Measurements from ENCODE around the gene HEBP2. TPM values are rescaled to one million over a fixed set of nuclear protein-coding genes. Genes with fewer than 3 reads are reported as not detected.

Gene HEBP2
- total RNA-seq, 1 experiment from 2014 or later: 71.2 TPM

- POLR2A ChIA-PET: no interaction called here
- no peak overlapping the region for H3K27ac Mint-ChIP-seq (ENCODE audit: low read depth, unreplicated experiment)
Observed at GRCh38 chr6:138389551-138389950, 14.5 kb upstream of the HEBP2 start.

DNA sequence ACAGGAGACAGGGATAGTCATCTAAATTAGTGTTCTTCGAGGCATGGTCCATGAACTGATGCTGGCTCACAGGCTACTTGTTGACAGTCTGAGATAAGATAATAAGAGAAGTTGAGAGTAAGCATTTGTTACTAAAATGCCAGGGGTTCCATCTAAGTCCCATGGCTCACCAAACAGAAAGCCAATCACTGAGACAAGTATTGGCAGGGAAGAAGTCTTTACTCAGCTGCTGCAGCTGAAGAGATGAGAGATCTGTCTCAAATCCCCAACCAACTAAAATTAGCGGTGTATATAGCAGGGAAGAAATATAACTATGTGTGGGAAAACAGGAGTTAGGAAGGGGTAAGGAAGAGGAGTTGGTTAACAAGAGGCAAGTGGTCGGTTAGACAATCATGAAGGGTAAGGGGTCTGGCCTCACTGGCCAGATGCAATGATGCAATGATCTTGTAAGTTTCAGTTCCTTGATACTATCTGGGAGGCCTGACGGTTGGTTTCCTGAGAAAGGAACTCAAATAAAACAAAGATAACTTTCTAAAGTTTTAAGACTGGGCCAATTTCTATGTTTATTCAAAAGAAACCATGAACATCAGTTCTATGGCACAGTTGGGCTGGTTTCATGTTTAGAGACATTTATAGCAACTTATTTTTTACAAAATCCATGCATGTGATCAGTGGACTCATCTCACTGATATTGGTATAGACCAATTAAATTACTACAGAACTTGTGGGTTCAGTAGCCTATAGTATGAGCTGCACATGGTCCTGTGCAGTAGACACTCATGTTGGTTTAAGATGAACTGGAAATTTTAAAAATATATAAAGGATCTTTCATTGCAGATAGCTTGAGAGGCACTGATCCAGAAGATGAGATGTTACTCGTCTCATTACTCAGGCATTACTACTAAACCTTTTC is 9.9 kb upstream of the HEBP2 start:
- no peaks in the 10 kb centered on the region for H3K36me3 Mint-ChIP-seq (ENCODE audit: insufficient read depth, unreplicated experiment)
- intact Hi-C loops (cut with micrococcal nuclease): no loop called here
- ChIA-PET POLR2A (interaction anchor here (0.6 to 2.5 kb wide), 2 partner anchors 10 to 409 kb away, joined by 3 to 6 read pairs; partner anchors contain the start of gene HEBP2), CTCF (interaction anchor here (0.6 to 1.0 kb wide), 3 partner anchors 11 to 129 kb away, joined by 3 to 4 read pairs (median 3); no protein-coding TSS in a partner anchor)
- no peak for DNase-seq (ENCODE audit: unreplicated experiment)
- BruUV-seq (replicated peaks): no TSS peak
- no peaks in the 10 kb centered on the region for H3K27me3 Mint-ChIP-seq (ENCODE audit: insufficient read depth, unreplicated experiment)
- H3K4me1 Mint-ChIP-seq (ENCODE audit: insufficient read depth, unreplicated experiment): peaks cover 5% of the 10 kb centered on the region
- TF ChIP-seq CTCF (IDR thresholded peaks at IDR 0.05; ENCODE audit: unreplicated experiment): no peak
- no peak overlapping the region for H3K4me3 Mint-ChIP-seq (ENCODE audit: unreplicated experiment)
- H3K27ac Mint-ChIP-seq (ENCODE audit: low read depth, unreplicated experiment): no peak overlapping the region
- H3K9me3 Mint-ChIP-seq (ENCODE audit: unreplicated experiment): no peaks in the 10 kb centered on the region

More at GRCh38 chr6:138389551-138389950, 14.5 kb upstream of the HEBP2 start:
- no TSS peak for BruUV-seq (replicated peaks)
- Mint-ChIP-seq H3K4me1 (ENCODE audit: insufficient read depth, unreplicated experiment) (no peaks in the 10 kb centered on the region), H3K36me3 (ENCODE audit: insufficient read depth, unreplicated experiment) (no peaks in the 10 kb centered on the region), H3K9me3 (ENCODE audit: unreplicated experiment) (no peaks in the 10 kb centered on the region), H3K4me3 (ENCODE audit: unreplicated experiment) (no peak overlapping the region), H3K27me3 (ENCODE audit: insufficient read depth, unreplicated experiment) (no peaks in the 10 kb centered on the region)
- DNase-seq (ENCODE audit: unreplicated experiment): no peak
- TF ChIP-seq CTCF (IDR thresholded peaks at IDR 0.05; ENCODE audit: unreplicated experiment): no peak
- CTCF ChIA-PET: no interaction called here
- intact Hi-C loops (cut with micrococcal nuclease): no loop called here

DNA sequence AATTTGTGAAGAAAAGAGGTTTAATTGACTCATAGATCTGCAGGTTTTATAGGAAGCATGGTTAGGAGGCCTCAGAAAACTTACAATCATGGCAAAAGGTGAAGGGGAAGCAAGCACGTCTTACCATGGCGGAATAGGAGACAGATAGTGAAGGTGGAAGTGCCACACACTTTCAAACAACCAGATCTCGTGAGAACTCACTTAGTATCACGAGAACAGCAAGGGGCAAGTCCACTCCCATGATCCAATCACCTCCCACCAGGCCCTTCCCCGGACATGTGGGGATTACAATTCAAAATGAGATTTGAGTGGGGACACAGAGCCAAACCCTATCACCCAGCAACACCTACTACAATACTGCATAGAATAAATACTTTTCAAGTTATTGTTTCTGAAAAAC is 7.3 kb upstream of the HEBP2 start:
- no peaks in the 10 kb centered on the region for H3K36me3 Mint-ChIP-seq (ENCODE audit: insufficient read depth, unreplicated experiment)
- H3K4me3 Mint-ChIP-seq (ENCODE audit: unreplicated experiment): no peak overlapping the region
- POLR2A ChIA-PET: no interaction called here
- TF ChIP-seq CTCF (IDR thresholded peaks at IDR 0.05; ENCODE audit: unreplicated experiment): no peak
- peaks cover 5% of the 10 kb centered on the region for H3K4me1 Mint-ChIP-seq (ENCODE audit: insufficient read depth, unreplicated experiment)
- H3K27me3 Mint-ChIP-seq (ENCODE audit: insufficient read depth, unreplicated experiment): no peaks in the 10 kb centered on the region
- intact Hi-C loops (cut with micrococcal nuclease): no loop called here
- BruUV-seq (replicated peaks): no TSS peak
- H3K27ac Mint-ChIP-seq (ENCODE audit: low read depth, unreplicated experiment): no peak overlapping the region
- H3K9me3 Mint-ChIP-seq (ENCODE audit: unreplicated experiment): no peaks in the 10 kb centered on the region
- no peak for DNase-seq (ENCODE audit: unreplicated experiment)
- CTCF ChIA-PET: no interaction called here
